ENCODE results near the gene MAGIX. TPM values are rescaled to one million over a fixed set of nuclear protein-coding genes. Genes with fewer than 3 reads are reported as not detected.

Gene MAGIX
- total RNA-seq, 1 experiment from 2014 or later = 1.9 TPM

- H2AK5ac ChIP-seq (ENCODE audit: insufficient read length, low read length) = no peak overlapping the region
- H3K4me3 Mint-ChIP-seq = peak overlapping the region in 1 of 2 experiments; percentile 43; a peak in 1 of 5 replicates
- H3K27ac Mint-ChIP-seq = no peak overlapping the region
- H3K4me1 ChIP-seq (ENCODE audit: insufficient read depth, low read length) = no peaks in the 10 kb centered on the region
- peaks cover 4 to 19% of the 10 kb centered on the region in 2 experiments; a peak in 3 of 4 replicates for H3K4me1 Mint-ChIP-seq
- H3K23ac ChIP-seq (ENCODE audit: insufficient read length, low read depth, low read length) = no peak overlapping the region
- peaks cover 21% of the 10 kb centered on the region for H3K9me3 ChIP-seq (ENCODE audit: control insufficient read depth, low read depth, low read length)
- H3K14ac ChIP-seq (ENCODE audit: insufficient read depth, low read length) = no peak overlapping the region
- no CpG with 5 or more reads among the region's 3 CpGs for WGBS (ENCODE audit: extremely low coverage, insufficient read length, low lambda C conversion rate)
- no peak overlapping the region for H2BK120ac ChIP-seq (ENCODE audit: low read depth, low read length, poor library complexity, severe bottlenecking)
- no peak overlapping the region for H4K5ac ChIP-seq (ENCODE audit: insufficient read length, low read depth, low read length)
- no peaks in the 10 kb centered on the region for H4K20me1 ChIP-seq (ENCODE audit: control insufficient read depth, insufficient read depth, insufficient read length)
- no peak overlapping the region for H2BK12ac ChIP-seq (ENCODE audit: insufficient read length, low read depth, low read length)
- peaks cover 8% of the 10 kb centered on the region for H3K27me3 Mint-ChIP-seq (ENCODE audit: low read depth)
- H3K4me2 ChIP-seq (ENCODE audit: insufficient read depth, insufficient read length, low read length) = no peak overlapping the region
- no peaks in the 10 kb centered on the region for H3K79me1 ChIP-seq (ENCODE audit: insufficient read depth, low read depth, low read length, poor library complexity, severe bottlenecking)
- peaks cover 0 to 7% (median 0%) of the 10 kb centered on the region in 3 experiments; a peak in 2 of 7 replicates for H3K36me3 Mint-ChIP-seq (ENCODE audit: insufficient read depth in 1 of 3, low read depth in 3 of 3)
- H4K8ac ChIP-seq (replicated peaks; ENCODE audit: insufficient read length, low read depth, low read length) = no peak overlapping the region
- no peak overlapping the region for H3K18ac ChIP-seq (ENCODE audit: insufficient read length, low read depth, low read length)
- H3K23me2 ChIP-seq (ENCODE audit: insufficient read length, low read depth, low read length, poor library complexity, severe bottlenecking) = peaks cover 14% of the 10 kb centered on the region
- H2BK5ac ChIP-seq (ENCODE audit: insufficient read length, low read length) = no peak overlapping the region
- H3K56ac ChIP-seq (ENCODE audit: insufficient read length, low read depth, low read length) = no peak overlapping the region
- no peak for DNase-seq
- no peak overlapping the region for H3K27ac ChIP-seq (ENCODE audit: insufficient read length, low read depth, low read length)
- no peaks in the 10 kb centered on the region for H3K79me2 ChIP-seq (ENCODE audit: insufficient read depth, low read length)
- H4K91ac ChIP-seq (ENCODE audit: insufficient read length, low read depth, low read length) = no peak overlapping the region
- H3K9me3 Mint-ChIP-seq = peaks cover 63 to 78% of the 10 kb centered on the region in 2 experiments
- no peak overlapping the region for H3K4ac ChIP-seq (ENCODE audit: low read depth, low read length)
- no peak overlapping the region for H2BK20ac ChIP-seq (ENCODE audit: low read depth, low read length, poor library complexity, severe bottlenecking)
- H2AFZ ChIP-seq (ENCODE audit: low read length) = no peak overlapping the region
- H3K27me3 ChIP-seq (ENCODE audit: insufficient read depth, low read length) = no peaks in the 10 kb centered on the region
- no peak overlapping the region for H3K9ac ChIP-seq (ENCODE audit: extremely low read depth, insufficient read length, low read length)
- H2BK15ac ChIP-seq (ENCODE audit: low read depth, low read length) = no peak overlapping the region
- TF ChIP-seq, protein P1, sequence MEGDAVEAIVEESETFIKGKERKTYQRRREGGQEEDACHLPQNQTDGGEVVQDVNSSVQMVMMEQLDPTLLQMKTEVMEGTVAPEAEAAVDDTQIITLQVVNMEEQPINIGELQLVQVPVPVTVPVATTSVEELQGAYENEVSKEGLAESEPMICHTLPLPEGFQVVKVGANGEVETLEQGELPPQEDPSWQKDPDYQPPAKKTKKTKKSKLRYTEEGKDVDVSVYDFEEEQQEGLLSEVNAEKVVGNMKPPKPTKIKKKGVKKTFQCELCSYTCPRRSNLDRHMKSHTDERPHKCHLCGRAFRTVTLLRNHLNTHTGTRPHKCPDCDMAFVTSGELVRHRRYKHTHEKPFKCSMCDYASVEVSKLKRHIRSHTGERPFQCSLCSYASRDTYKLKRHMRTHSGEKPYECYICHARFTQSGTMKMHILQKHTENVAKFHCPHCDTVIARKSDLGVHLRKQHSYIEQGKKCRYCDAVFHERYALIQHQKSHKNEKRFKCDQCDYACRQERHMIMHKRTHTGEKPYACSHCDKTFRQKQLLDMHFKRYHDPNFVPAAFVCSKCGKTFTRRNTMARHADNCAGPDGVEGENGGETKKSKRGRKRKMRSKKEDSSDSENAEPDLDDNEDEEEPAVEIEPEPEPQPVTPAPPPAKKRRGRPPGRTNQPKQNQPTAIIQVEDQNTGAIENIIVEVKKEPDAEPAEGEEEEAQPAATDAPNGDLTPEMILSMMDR (conservative IDR thresholded peaks at IDR 0.05) = no peak
- H3T11ph ChIP-seq (ENCODE audit: low read length) = no peak overlapping the region
Measured at GRCh38 chrX:49203536-49203935, 41.0 kb downstream of the MAGIX start.

Data from H9 (cell line).